HepG2 (cell line): ENCODE data around the gene GRIK2. TPM values are rescaled to one million over a fixed set of nuclear protein-coding genes. Genes with fewer than 3 reads are reported as not detected.

Source experiments
- ATAC-seq: fragments of 200-7000 bp; cut with Tn5 transposase; 3 replicates; pipeline ENCODE4 v1.9.1; 2020; ENCODE audit warnings: mild to moderate bottlenecking, moderate library complexity
- BruUV-seq: library from RNA; stranded (reverse); fragments of 400-500 nt; replicated peaks from 2 replicates; lab custom pipeline; 2021; lab: Mats Ljungman, UMichigan
- CTCF ChIA-PET: fragments of 300-600 bp; formaldehyde crosslinking; extraction: SDS; loops from one replicate; lab custom pipeline; 2021; ENCODE audit warnings: low total read pairs, inconsistent platforms, low intra/inter-chr PET ratio; lab: Yijun Ruan, JAX
- POLR2A ChIA-PET: fragments of 350-600 bp; sonication (Branson Sonifier 250); formaldehyde crosslinking; loops from one replicate; lab custom pipeline; 2020; ENCODE audit warnings: antibody characterized with exemption, inconsistent platforms; lab: Yijun Ruan, JAX
- DNase-seq: peaks from one replicate; pipeline ENCODE4 v3.0.0-alpha.2; 2015; ENCODE audit warnings: low spot score
- FAIRE-seq: peaks from 3 replicates; lab custom pipeline; 2011; peaks lifted over from hg19 to GRCh38; lab: Jason Lieb, UNC
- H2AFZ ChIP-seq: one replicate; pipeline ENCODE4 v1.6.1; 2011; ENCODE audit warnings: low read length, inconsistent platforms
- H3K27ac ChIP-seq: fragments of 300-600 bp; 3 replicates; pipeline ENCODE4 v1.8.0; 2011; ENCODE audit warnings: mixed run types, mild to moderate bottlenecking, mixed read lengths, low read length, inconsistent platforms; ENCODE audit not compliant: insufficient read depth; ENCODE audit errors: extremely low read length
- H3K27me3 ChIP-seq, 2 experiments: fragments of 200-600 bp in 1 of 2; 2 replicates in 1 of 2; 3 replicates in 1 of 2; pipeline versions ENCODE4 v1.6.0 to v1.8.0; 2011; ENCODE audit warnings: low read length in 2 of 2, mild to moderate bottlenecking in 2 of 2, moderate library complexity in 2 of 2, inconsistent platforms in 1 of 2; ENCODE audit not compliant: insufficient read depth in 2 of 2, control insufficient read depth in 1 of 2
- H3K36me3 ChIP-seq, 2 experiments: fragments of 200-600 bp in 1 of 2; replicated peaks in 1 of 2; 2 replicates in 1 of 2; 3 replicates in 1 of 2; pipeline versions ENCODE4 v1.5.1 to v1.8.0; 2011; ENCODE audit warnings: low read length in 2 of 2, inconsistent platforms in 1 of 2; ENCODE audit not compliant: insufficient read depth in 2 of 2, control insufficient read depth in 1 of 2
- H3K4me1 ChIP-seq: 2 replicates; pipeline ENCODE4 v1.5.1; 2012; ENCODE audit warnings: low read length, inconsistent platforms; ENCODE audit not compliant: insufficient read depth
- H3K4me2 ChIP-seq: 2 replicates; pipeline ENCODE4 v1.6.0; 2011; ENCODE audit warnings: low read depth, low read length, inconsistent platforms
- H3K4me3 ChIP-seq, 3 experiments: fragments of 200-600 bp in 1 of 3; sonication (generic), shearing (Covaris generic) in 1 of 3; replicated peaks in 1 of 3; 2 replicates each; pipeline ENCODE4 v1.5.1; 2011 to 2016; ENCODE audit warnings: low read length in 3 of 3, inconsistent platforms in 2 of 3, low read depth in 2 of 3, mild to moderate bottlenecking in 2 of 3, control low read depth in 1 of 3, mixed read lengths in 1 of 3; ENCODE audit not compliant: insufficient read depth in 1 of 3
- H3K79me2 ChIP-seq: one replicate; pipeline ENCODE4 v1.6.1; 2011; ENCODE audit warnings: low read length, inconsistent platforms; ENCODE audit not compliant: insufficient read depth
- H3K9ac ChIP-seq: 2 replicates; pipeline ENCODE4 v1.6.0; 2011; ENCODE audit warnings: mild to moderate bottlenecking, low read depth, low read length, inconsistent platforms; ENCODE audit not compliant: insufficient read depth
- H3K9me3 ChIP-seq: 2 replicates; pipeline ENCODE4 v1.5.1; 2012; ENCODE audit warnings: mild to moderate bottlenecking, low read length
- H4K20me1 ChIP-seq: 2 replicates; pipeline ENCODE4 v1.6.0; 2011; ENCODE audit warnings: inconsistent platforms, mild to moderate bottlenecking, low read length, moderate library complexity; ENCODE audit not compliant: insufficient read depth
- ETV6 ChIP-seq: sonication (generic); formaldehyde crosslinking; conservative IDR thresholded peaks from 2 replicates; pipeline ENCODE4 v1.4.0; 2020; ENCODE audit warnings: missing genetic modification reagents
- NKX3-1 ChIP-seq: sonication (generic); formaldehyde crosslinking; IDR thresholded peaks from 2 replicates; pipeline ENCODE4 v1.5.0; 2020; ENCODE audit warnings: missing genetic modification reagents
- NR2F6 ChIP-seq, 2 experiments: IDR thresholded peaks; 2 replicates each; pipeline ENCODE4 v1.6.1; 2016; ENCODE audit warnings: antibody characterized with exemption in 1 of 2, mild to moderate bottlenecking in 1 of 2
- WIZ ChIP-seq: sonication (generic); formaldehyde crosslinking; IDR thresholded peaks from 2 replicates; pipeline ENCODE4 v1.5.1; 2020; ENCODE audit warnings: mild to moderate bottlenecking, missing genetic modification reagents
- ZNF720 ChIP-seq: sonication (generic); formaldehyde crosslinking; IDR thresholded peaks from 2 replicates; pipeline ENCODE4 v1.4.0; 2020; ENCODE audit warnings: missing genetic modification reagents
- ZNF777 ChIP-seq: sonication (generic); formaldehyde crosslinking; IDR thresholded peaks from 2 replicates; pipeline ENCODE4 v1.4.0; 2020; ENCODE audit warnings: missing genetic modification reagents
- in situ Hi-C: cut with HindIII; loops from 2 replicates; pipeline ENCODE4 v1.10.0; 2017; ENCODE audit warnings: low pct_unique_long_range_greater_than_20kb; ENCODE audit not compliant: extremely low pct_ligation_motif_present
- intact Hi-C: fragments of 100-400 bp; cut with micrococcal nuclease; formaldehyde crosslinking; loops from one replicate; pipeline ENCODE4 v1.10.0; 2022; ENCODE audit not compliant: unreplicated experiment
- polyA plus RNA-seq, 8 experiments: library from polyadenylated mRNA; depleted of rRNA in 3 of 8; stranded (reverse) in 7 of 8; unstranded in 1 of 8; fragments of >200 nt; fragmentation: Illumina TruSeq in 4 of 8; extraction: Trizol in 4 of 8; gene quantifications; 2 replicates each; pipeline versions ENCODE4 v1.2.1 to v1.2.3, GENCODE V29; 2011 to 2016; ENCODE audit warnings: low read depth in 4 of 8, missing spikeins in 1 of 8, mixed read lengths in 1 of 8; ENCODE audit not compliant: insufficient read depth in 1 of 8
- total RNA-seq, 5 experiments: library from RNA; depleted of rRNA; stranded (reverse); fragments of >200 nt; fragmentation: Illumina TruSeq; extraction: Trizol; gene quantifications; 2 replicates each; pipeline ENCODE4 v1.2.3, GENCODE V29; 2016; ENCODE audit warnings: low read depth in 1 of 5
- TF ChIP-seq, protein P1 (sequence below): sonication (generic); formaldehyde crosslinking; IDR thresholded peaks from 2 replicates; pipeline ENCODE4 v1.4.0; 2020; ENCODE audit warnings: mild to moderate bottlenecking, missing genetic modification reagents
- TF ChIP-seq, protein P2 (sequence below): sonication (generic); formaldehyde crosslinking; IDR thresholded peaks from 2 replicates; pipeline ENCODE4 v1.5.1; 2020; ENCODE audit warnings: mild to moderate bottlenecking, missing genetic modification reagents, borderline replicate concordance
- TF ChIP-seq, protein P3 (sequence below): sonication (generic); formaldehyde crosslinking; IDR thresholded peaks from 2 replicates; pipeline ENCODE4 v1.5.1; 2020; ENCODE audit warnings: missing genetic modification reagents, mild to moderate bottlenecking, borderline replicate concordance

GRIK2 gene
- total and polyA plus RNA-seq, 2 of the 13 experiments (the other 11 are each of a cell fraction or from before 2014, with no cell fraction given), result not detected

DNA sequence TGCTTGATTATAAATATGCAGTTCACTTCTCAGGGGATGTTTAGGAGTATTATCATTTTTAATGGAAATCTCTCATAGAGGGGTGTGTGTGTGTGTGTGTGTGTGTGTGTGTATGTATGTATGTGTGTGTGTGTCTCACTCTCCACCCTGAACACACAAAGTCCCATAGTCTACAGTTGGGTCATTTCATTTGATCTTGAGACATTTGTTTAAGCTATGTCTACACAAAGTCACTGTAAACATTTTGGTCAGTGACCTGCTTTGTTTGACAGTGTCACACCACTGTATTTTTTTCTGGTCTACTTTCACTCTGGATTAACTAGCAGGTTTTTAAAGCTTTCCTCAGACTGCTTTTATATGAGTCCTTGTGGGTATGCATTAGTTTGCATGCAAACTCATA lies 215.2 kb downstream of the GRIK2 start:
- Histone ChIP-seq H3K9ac (no peak overlapping the region), H3K79me2 (no peaks in the 10 kb centered on the region), H3K4me1 (peaks cover 27% of the 10 kb centered on the region), H3K27me3 (no peaks in the 10 kb centered on the region), H4K20me1 (no peaks in the 10 kb centered on the region), H3K27ac (no peak overlapping the region), H2AFZ (no peak overlapping the region), H3K36me3 (no peaks in the 10 kb centered on the region), H3K4me2 (peak overlapping the region; percentile 47), H3K9me3 (no peaks in the 10 kb centered on the region), H3K4me3 (no peak overlapping the region)
- ATAC-seq (peak; percentile 92), DNase-seq (peak; percentile 76), FAIRE-seq (peak; percentile 4)
- intact Hi-C loops, result no loop called here
- POLR2A ChIA-PET, result no interaction called here
- BruUV-seq, result no TSS peak
- CTCF ChIA-PET, result no interaction called here
- in situ Hi-C loops, result no loop called here
- no peak for TF ChIP-seq ZNF777
- no peak for TF ChIP-seq ZNF720 (CRISPR knock-in tag)
- no peak for TF ChIP-seq NKX3-1 (CRISPR knock-in tag)
- TF ChIP-seq NR2F6 (IDR thresholded peaks at IDR 0.05), result peak; percentile 21; the same call in 1 of the 2 replicates
- TF ChIP-seq NR2F6 (CRISPR knock-in tag; IDR thresholded peaks at IDR 0.05), result peak; percentile 45; the same call in 1 of the 2 replicates
- TF ChIP-seq, protein P1, sequence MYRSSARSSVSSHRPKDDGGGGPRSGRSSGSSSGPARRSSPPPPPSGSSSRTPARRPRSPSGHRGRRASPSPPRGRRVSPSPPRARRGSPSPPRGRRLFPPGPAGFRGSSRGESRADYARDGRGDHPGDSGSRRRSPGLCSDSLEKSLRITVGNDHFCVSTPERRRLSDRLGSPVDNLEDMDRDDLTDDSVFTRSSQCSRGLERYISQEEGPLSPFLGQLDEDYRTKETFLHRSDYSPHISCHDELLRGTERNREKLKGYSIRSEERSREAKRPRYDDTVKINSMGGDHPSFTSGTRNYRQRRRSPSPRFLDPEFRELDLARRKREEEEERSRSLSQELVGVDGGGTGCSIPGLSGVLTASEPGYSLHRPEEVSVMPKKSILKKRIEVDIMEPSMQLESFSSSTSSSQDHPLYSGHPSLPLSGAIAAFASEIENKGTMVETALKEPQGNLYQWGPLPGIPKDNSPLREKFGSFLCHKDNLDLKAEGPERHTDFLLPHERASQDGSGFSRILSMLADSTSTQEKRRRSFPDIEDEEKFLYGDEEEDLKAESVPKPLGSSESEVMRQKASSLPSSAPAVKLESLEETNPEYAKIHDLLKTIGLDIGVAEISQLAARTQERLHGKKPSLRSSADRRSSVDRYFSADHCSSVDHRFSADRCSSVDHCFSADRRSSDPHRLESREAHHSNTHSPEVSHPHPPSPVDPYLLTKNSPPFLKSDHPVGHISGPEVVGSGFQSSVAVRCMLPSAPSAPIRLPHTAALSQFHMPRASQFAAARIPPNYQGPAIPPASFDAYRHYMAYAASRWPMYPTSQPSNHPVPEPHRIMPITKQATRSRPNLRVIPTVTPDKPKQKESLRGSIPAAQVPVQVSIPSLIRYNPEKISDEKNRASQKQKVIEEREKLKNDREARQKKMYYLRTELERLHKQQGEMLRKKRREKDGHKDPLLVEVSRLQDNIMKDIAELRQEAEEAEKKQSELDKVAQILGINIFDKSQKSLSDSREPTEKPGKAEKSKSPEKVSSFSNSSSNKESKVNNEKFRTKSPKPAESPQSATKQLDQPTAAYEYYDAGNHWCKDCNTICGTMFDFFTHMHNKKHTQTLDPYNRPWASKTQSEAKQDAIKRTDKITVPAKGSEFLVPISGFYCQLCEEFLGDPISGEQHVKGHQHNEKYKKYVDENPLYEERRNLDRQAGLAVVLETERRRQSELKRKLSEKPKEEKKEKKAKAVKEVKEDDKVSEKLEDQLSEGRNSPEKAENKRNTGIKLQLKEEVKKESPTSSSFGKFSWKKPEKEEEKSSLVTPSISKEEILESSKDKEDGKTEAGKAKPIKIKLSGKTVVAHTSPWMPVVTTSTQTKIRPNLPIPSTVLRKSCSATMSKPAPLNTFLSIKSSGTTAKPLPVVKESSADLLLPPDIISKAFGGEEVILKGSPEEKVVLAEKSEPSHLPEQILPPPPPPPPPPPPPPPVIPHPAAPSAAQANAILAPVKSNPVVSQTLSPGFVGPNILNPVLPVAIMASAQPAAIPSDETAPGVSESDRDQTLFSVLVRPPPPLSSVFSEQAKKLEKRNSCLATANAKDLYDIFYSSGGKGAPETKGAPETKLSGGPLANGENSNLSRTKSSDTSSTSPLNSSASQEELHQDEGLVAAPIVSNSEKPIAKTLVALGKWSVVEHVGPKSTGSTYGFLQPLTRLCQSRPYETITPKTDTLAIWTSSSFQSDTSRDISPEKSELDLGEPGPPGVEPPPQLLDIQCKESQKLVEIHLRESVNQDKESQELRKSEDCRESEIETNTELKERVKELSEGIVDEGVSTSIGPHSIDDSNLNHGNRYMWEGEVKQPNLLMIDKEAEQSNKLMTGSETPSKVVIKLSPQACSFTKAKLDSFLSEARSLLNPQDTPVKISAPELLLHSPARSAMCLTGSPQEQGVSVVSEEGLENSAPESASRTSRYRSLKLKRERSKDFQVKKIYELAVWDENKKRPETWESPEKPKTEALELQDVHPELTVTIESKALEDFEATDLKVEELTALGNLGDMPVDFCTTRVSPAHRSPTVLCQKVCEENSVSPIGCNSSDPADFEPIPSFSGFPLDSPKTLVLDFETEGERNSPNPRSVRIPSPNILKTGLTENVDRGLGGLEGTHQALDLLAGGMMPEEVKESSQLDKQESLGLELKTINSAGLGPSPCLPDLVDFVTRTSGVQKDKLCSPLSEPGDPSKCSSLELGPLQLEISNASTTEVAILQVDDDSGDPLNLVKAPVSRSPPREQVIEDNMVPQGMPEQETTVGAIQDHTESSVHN (CRISPR knock-in tag), result no peak
- no peak for TF ChIP-seq ETV6
- no peak for TF ChIP-seq WIZ
- TF ChIP-seq, protein P2, sequence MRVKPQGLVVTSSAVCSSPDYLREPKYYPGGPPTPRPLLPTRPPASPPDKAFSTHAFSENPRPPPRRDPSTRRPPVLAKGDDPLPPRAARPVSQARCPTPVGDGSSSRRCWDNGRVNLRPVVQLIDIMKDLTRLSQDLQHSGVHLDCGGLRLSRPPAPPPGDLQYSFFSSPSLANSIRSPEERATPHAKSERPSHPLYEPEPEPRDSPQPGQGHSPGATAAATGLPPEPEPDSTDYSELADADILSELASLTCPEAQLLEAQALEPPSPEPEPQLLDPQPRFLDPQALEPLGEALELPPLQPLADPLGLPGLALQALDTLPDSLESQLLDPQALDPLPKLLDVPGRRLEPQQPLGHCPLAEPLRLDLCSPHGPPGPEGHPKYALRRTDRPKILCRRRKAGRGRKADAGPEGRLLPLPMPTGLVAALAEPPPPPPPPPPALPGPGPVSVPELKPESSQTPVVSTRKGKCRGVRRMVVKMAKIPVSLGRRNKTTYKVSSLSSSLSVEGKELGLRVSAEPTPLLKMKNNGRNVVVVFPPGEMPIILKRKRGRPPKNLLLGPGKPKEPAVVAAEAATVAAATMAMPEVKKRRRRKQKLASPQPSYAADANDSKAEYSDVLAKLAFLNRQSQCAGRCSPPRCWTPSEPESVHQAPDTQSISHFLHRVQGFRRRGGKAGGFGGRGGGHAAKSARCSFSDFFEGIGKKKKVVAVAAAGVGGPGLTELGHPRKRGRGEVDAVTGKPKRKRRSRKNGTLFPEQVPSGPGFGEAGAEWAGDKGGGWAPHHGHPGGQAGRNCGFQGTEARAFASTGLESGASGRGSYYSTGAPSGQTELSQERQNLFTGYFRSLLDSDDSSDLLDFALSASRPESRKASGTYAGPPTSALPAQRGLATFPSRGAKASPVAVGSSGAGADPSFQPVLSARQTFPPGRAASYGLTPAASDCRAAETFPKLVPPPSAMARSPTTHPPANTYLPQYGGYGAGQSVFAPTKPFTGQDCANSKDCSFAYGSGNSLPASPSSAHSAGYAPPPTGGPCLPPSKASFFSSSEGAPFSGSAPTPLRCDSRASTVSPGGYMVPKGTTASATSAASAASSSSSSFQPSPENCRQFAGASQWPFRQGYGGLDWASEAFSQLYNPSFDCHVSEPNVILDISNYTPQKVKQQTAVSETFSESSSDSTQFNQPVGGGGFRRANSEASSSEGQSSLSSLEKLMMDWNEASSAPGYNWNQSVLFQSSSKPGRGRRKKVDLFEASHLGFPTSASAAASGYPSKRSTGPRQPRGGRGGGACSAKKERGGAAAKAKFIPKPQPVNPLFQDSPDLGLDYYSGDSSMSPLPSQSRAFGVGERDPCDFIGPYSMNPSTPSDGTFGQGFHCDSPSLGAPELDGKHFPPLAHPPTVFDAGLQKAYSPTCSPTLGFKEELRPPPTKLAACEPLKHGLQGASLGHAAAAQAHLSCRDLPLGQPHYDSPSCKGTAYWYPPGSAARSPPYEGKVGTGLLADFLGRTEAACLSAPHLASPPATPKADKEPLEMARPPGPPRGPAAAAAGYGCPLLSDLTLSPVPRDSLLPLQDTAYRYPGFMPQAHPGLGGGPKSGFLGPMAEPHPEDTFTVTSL (CRISPR knock-in tag), result peak; percentile 57; the same call in 1 of the 2 replicates
- TF ChIP-seq, protein P3, sequence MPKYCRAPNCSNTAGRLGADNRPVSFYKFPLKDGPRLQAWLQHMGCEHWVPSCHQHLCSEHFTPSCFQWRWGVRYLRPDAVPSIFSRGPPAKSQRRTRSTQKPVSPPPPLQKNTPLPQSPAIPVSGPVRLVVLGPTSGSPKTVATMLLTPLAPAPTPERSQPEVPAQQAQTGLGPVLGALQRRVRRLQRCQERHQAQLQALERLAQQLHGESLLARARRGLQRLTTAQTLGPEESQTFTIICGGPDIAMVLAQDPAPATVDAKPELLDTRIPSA (CRISPR knock-in tag), result no peak
